ENCODE data around the gene STEAP2. TPM values are rescaled to one million over a fixed set of nuclear protein-coding genes. Genes with fewer than 3 reads are reported as not detected.

The STEAP2 gene
- total RNA-seq, 1 experiment from 2014 or later, result 13.4 TPM

GRCh38 chr7:90244565-90244908, 33.0 kb downstream of the STEAP2 start:
- Histone ChIP-seq H3K27ac (ENCODE audit: low read depth, low read length) (no peak overlapping the region), H3K27me3 (ENCODE audit: insufficient read depth, low read length) (no peaks in the 10 kb centered on the region), H2AFZ (ENCODE audit: low read depth, low read length, poor library complexity, severe bottlenecking) (peak overlapping the region; percentile 99), H3K9ac (ENCODE audit: low read length) (peak overlapping the region; percentile 73), H3K9me2 (ENCODE audit: insufficient read depth) (no peaks in the 10 kb centered on the region), H3K4me3 (replicated peaks in 1 of 2; ENCODE audit: low read depth in 1 of 2, low read length in 2 of 2) (peak overlapping the region; percentile 76 to 80), H4K20me1 (ENCODE audit: insufficient read depth) (no peaks in the 10 kb centered on the region), H3K36me3 (ENCODE audit: control insufficient read depth in 1 of 2, insufficient read depth in 2 of 2, low read length in 2 of 2) (no peaks in the 10 kb centered on the region), H3K79me2 (ENCODE audit: insufficient read depth, low read length) (no peaks in the 10 kb centered on the region), H3K4me1 (ENCODE audit: control insufficient read depth in 1 of 2, insufficient read depth in 2 of 2, low read length in 2 of 2) (peaks cover 2 to 15% of the 10 kb centered on the region in 2 experiments; a peak in 1 of 4 replicates), H3K4me2 (ENCODE audit: low read length) (peak overlapping the region; percentile 92), H3K9me3 (ENCODE audit: control insufficient read depth in 1 of 2, insufficient read depth in 1 of 2, low read depth in 1 of 2, low read length in 2 of 2) (no peaks in the 10 kb centered on the region)
- POLR2A ChIA-PET, result no interaction called here
- TF ChIP-seq ZNF274 (IDR thresholded peaks at IDR 0.05; ENCODE audit: low read depth, low read length), result no peak
- TF ChIP-seq TCF7L2 (IDR thresholded peaks at IDR 0.05; ENCODE audit: borderline replicate concordance, extremely low read depth, insufficient read depth, insufficient read length), result no peak
- TF ChIP-seq CBX3 (IDR thresholded peaks at IDR 0.05; ENCODE audit: low read depth), result no peak
- TF ChIP-seq ATF3 (IDR thresholded peaks at IDR 0.05), result no peak
- TF ChIP-seq EZH2phosphoT487 (IDR thresholded peaks at IDR 0.05; ENCODE audit: borderline replicate concordance), result no peak
- BruUV-seq (replicated peaks), result TSS peak; percentile 40
- intact Hi-C loops (cut with micrococcal nuclease), result no loop called here
- no peak for DNase-seq (ENCODE audit: low read depth, low spot score)
- peak; percentile 13; the same call in 1 of the 2 replicates for ATAC-seq
- CTCF ChIA-PET, result no interaction called here
- RAD21 ChIA-PET (ENCODE audit: low non-redundant PET in 1 of 2, low total read pairs in 2 of 2, uncharacterized antibody in 2 of 2, unreplicated experiment in 2 of 2), result no interaction called here

- Histone ChIP-seq H3K79me2 (ENCODE audit: insufficient read depth, low read length) (no peaks in the 10 kb centered on the region), H3K4me2 (ENCODE audit: low read length) (peak within 1 kb of the TSS; percentile 92), H3K9ac (ENCODE audit: low read length) (peak within 1 kb of the TSS; percentile 73), H2AFZ (ENCODE audit: low read depth, low read length, poor library complexity, severe bottlenecking) (peak within 1 kb of the TSS; percentile 99), H3K27me3 (ENCODE audit: insufficient read depth, low read length) (no peaks in the 10 kb centered on the region), H3K4me3 (replicated peaks in 1 of 2; ENCODE audit: low read depth in 1 of 2, low read length in 2 of 2) (peak within 1 kb of the TSS; percentile 76 to 80), H3K4me1 (ENCODE audit: control insufficient read depth in 1 of 2, insufficient read depth in 2 of 2, low read length in 2 of 2) (peaks cover 2 to 15% of the 10 kb centered on the region in 2 experiments; a peak in 1 of 4 replicates), H4K20me1 (ENCODE audit: insufficient read depth) (no peaks in the 10 kb centered on the region), H3K9me3 (ENCODE audit: control insufficient read depth in 1 of 2, insufficient read depth in 1 of 2, low read depth in 1 of 2, low read length in 2 of 2) (no peaks in the 10 kb centered on the region), H3K27ac (ENCODE audit: low read depth, low read length) (no peak within 1 kb of the TSS; the same call in 1 of the 2 replicates), H3K9me2 (ENCODE audit: insufficient read depth) (no peaks in the 10 kb centered on the region), H3K36me3 (ENCODE audit: control insufficient read depth in 1 of 2, insufficient read depth in 2 of 2, low read length in 2 of 2) (no peaks in the 10 kb centered on the region)
- RAD21 ChIA-PET (ENCODE audit: low non-redundant PET in 1 of 2, low total read pairs in 2 of 2, uncharacterized antibody in 2 of 2, unreplicated experiment in 2 of 2), result no interaction called here
- POLR2A ChIA-PET, result no interaction called here
- CTCF ChIA-PET, result no interaction called here
- ATAC-seq (peak; percentile 93), DNase-seq (ENCODE audit: low read depth, low spot score) (peak; percentile 73)
- intact Hi-C loops (cut with micrococcal nuclease), result no loop called here
- BruUV-seq (replicated peaks), result no TSS peak
- TF ChIP-seq EGR1 (IDR thresholded peaks at IDR 0.05; ENCODE audit: low read depth) (no peak), MAX (IDR thresholded peaks at IDR 0.05) (peak; percentile 50; the same call in 1 of the 2 replicates), ZNF274 (IDR thresholded peaks at IDR 0.05; ENCODE audit: low read depth, low read length) (no peak), RAD21 (IDR thresholded peaks at IDR 0.05; ENCODE audit: low read depth) (no peak), TCF7L2 (IDR thresholded peaks at IDR 0.05; ENCODE audit: borderline replicate concordance, extremely low read depth, insufficient read depth, insufficient read length) (no peak), JUND (IDR thresholded peaks at IDR 0.05) (no peak), SRF (IDR thresholded peaks at IDR 0.05; ENCODE audit: low read depth) (no peak), CEBPB (IDR thresholded peaks at IDR 0.05; ENCODE audit: low read depth) (no peak), ELF1 (IDR thresholded peaks at IDR 0.05; ENCODE audit: borderline replicate concordance, low read depth) (no peak; the same call in 1 of the 2 replicates), POLR2A (IDR thresholded peaks at IDR 0.05; ENCODE audit: borderline replicate concordance, extremely low read depth, insufficient read depth, insufficient read length) (peak; percentile 61), POLR2AphosphoS5 (IDR thresholded peaks at IDR 0.05; ENCODE audit: low read depth, low read length) (peak; percentile 87), SIN3A (IDR thresholded peaks at IDR 0.05; ENCODE audit: low read depth) (peak; percentile 60; the same call in 1 of the 2 replicates), ATF3 (IDR thresholded peaks at IDR 0.05) (no peak), CTCF (IDR thresholded peaks at IDR 0.05 in 2 of 3, conservative IDR thresholded peaks at IDR 0.05 in 1 of 3; ENCODE audit: borderline replicate concordance in 1 of 3, insufficient read depth in 1 of 3, low read depth in 2 of 3, low read length in 2 of 3) (peak in 2 of 3 experiments; percentile 30 to 34; a peak in 4 of 6 replicates), ZFX (IDR thresholded peaks at IDR 0.05) (peak; percentile 40; the same call in 1 of the 2 replicates), EZH2 (IDR thresholded peaks at IDR 0.05) (no peak)
Observed at GRCh38 chr7:90244909-90245851, 33.6 kb downstream of the STEAP2 start, which contains the start of gene CFAP69. TSS of gene CFAP69 (plus strand) at chr7:90245174. CDS start at chr7:90245425, 251 bp downstream.

Data from HCT116 (cell line).